IMR-90 (cell line): ENCODE measurements around the gene POC1B. TPM values are rescaled to one million over a fixed set of nuclear protein-coding genes. Genes with fewer than 3 reads are reported as not detected.
A peak's percentile ranks its signal among the peaks of the same experiment; 100 is the strongest.

ENCODE experiments used
- ATAC-seq: fragments of 200-7000 bp; cut with Tn5 transposase; 2 replicates; pipeline ENCODE4 v1.9.1; 2020; ENCODE audit warnings: low read depth, mild to moderate bottlenecking, moderate library complexity
- BruUV-seq: library from RNA; stranded (reverse); fragments of 400-500 nt; replicated peaks from 2 replicates; lab custom pipeline; 2021; lab: Mats Ljungman, UMichigan
- CTCF ChIA-PET: fragments of 300-600 bp; formaldehyde crosslinking; extraction: SDS; loops from one replicate; lab custom pipeline; 2021; ENCODE audit warnings: antibody characterized with exemption; lab: Yijun Ruan, JAX
- POLR2A ChIA-PET: fragments of 300-600 bp; sonication (Branson Sonifier 250); formaldehyde crosslinking; loops from one replicate; lab custom pipeline; 2022; ENCODE audit warnings: antibody characterized with exemption; ENCODE audit not compliant: unreplicated experiment; lab: Charles Lee
- DNase-seq: peaks from one replicate; pipeline ENCODE4 v3.0.0; 2013
- H2AFZ ChIP-seq: replicated peaks from 2 replicates; pipeline ENCODE3; 2013; ENCODE audit warnings: low read length, mild to moderate bottlenecking; ENCODE audit not compliant: poor library complexity
- H2AK5ac ChIP-seq: 2 replicates; pipeline ENCODE4 v1.6.1; 2013; ENCODE audit warnings: low read depth, low read length, inconsistent platforms
- H2AK9ac ChIP-seq: replicated peaks from 2 replicates; pipeline ENCODE3; 2013; ENCODE audit warnings: mild to moderate bottlenecking, low read depth, low read length, moderate library complexity; ENCODE audit not compliant: poor library complexity
- H2BK120ac ChIP-seq: 2 replicates; pipeline ENCODE4 v1.6.1; 2013; ENCODE audit warnings: low read depth, low read length, inconsistent platforms
- H2BK15ac ChIP-seq: 3 replicates; pipeline ENCODE4 v1.6.1; 2013; ENCODE audit warnings: low read depth, low read length, inconsistent platforms
- H2BK20ac ChIP-seq: 2 replicates; pipeline ENCODE4 v1.6.1; 2013; ENCODE audit warnings: low read depth, mild to moderate bottlenecking, inconsistent platforms, low read length, moderate library complexity
- H2BK5ac ChIP-seq: 2 replicates; pipeline ENCODE4 v1.6.1; 2013; ENCODE audit warnings: mild to moderate bottlenecking, low read depth, low read length, inconsistent platforms; ENCODE audit not compliant: poor library complexity, severe bottlenecking
- H3K14ac ChIP-seq: replicated peaks from 2 replicates; pipeline ENCODE4 v1.6.1; 2013; ENCODE audit warnings: low read depth, low read length, inconsistent platforms
- H3K18ac ChIP-seq: 2 replicates; pipeline ENCODE4 v1.6.1; 2013; ENCODE audit warnings: low read depth, low read length, control low read depth
- H3K23ac ChIP-seq: 2 replicates; pipeline ENCODE4 v1.6.1; 2013; ENCODE audit warnings: low read depth, low read length, inconsistent platforms
- H3K27ac ChIP-seq: 2 replicates; pipeline ENCODE4 v1.5.1; 2013; ENCODE audit warnings: mild to moderate bottlenecking, control low read depth, low read length; ENCODE audit not compliant: insufficient read depth
- H3K27me3 ChIP-seq: 2 replicates; pipeline ENCODE4 v1.6.1; 2013; ENCODE audit warnings: low read length; ENCODE audit not compliant: control insufficient read depth, insufficient read depth
- H3K36me3 ChIP-seq: 2 replicates; pipeline ENCODE4 v1.6.1; 2013; ENCODE audit warnings: low read length, mixed read lengths; ENCODE audit not compliant: control insufficient read depth, insufficient read depth
- H3K4ac ChIP-seq: 2 replicates; pipeline ENCODE4 v1.6.1; 2013; ENCODE audit warnings: low read depth, low read length, inconsistent platforms
- H3K4me1 ChIP-seq: 2 replicates; pipeline ENCODE4 v1.6.1; 2013; ENCODE audit warnings: low read length, mixed read lengths; ENCODE audit not compliant: control insufficient read depth, insufficient read depth
- H3K4me2 ChIP-seq: 2 replicates; pipeline ENCODE4 v1.6.1; 2013; ENCODE audit warnings: low read depth, mild to moderate bottlenecking, control low read depth, low read length, moderate library complexity
- H3K4me3 ChIP-seq: 2 replicates; pipeline ENCODE4 v1.5.1; 2013; ENCODE audit warnings: low read depth, mild to moderate bottlenecking, control low read depth, low read length, moderate library complexity; ENCODE audit not compliant: insufficient read depth
- H3K56ac ChIP-seq: 2 replicates; pipeline ENCODE4 v1.6.1; 2013; ENCODE audit warnings: low read length, inconsistent platforms; ENCODE audit not compliant: insufficient read depth; ENCODE audit errors: extremely low read depth
- H3K79me1 ChIP-seq, 2 experiments: 2 replicates each; pipeline ENCODE4 v1.6.1; 2013; ENCODE audit warnings: low read length in 2 of 2, inconsistent platforms in 1 of 2, low read depth in 1 of 2
- H3K9ac ChIP-seq: 2 replicates; pipeline ENCODE4 v1.6.1; 2013; ENCODE audit warnings: low read depth, low read length, control low read depth
- H3K9me1 ChIP-seq: 2 replicates; pipeline ENCODE4 v1.6.1; 2013; ENCODE audit warnings: low read length, inconsistent platforms; ENCODE audit not compliant: insufficient read depth
- H3K9me3 ChIP-seq: 2 replicates; pipeline ENCODE4 v1.6.1; 2013; ENCODE audit warnings: low read length; ENCODE audit not compliant: control insufficient read depth, insufficient read depth
- H4K20me1 ChIP-seq: 2 replicates; pipeline ENCODE4 v1.6.1; 2013; ENCODE audit warnings: low read length, inconsistent platforms; ENCODE audit not compliant: insufficient read depth
- H4K5ac ChIP-seq: 2 replicates; pipeline ENCODE4 v1.6.1; 2013; ENCODE audit warnings: mild to moderate bottlenecking, low read depth, low read length, control low read depth
- H4K8ac ChIP-seq, 2 experiments: 2 replicates each; pipeline ENCODE4 v1.6.1; 2013; ENCODE audit warnings: low read depth in 2 of 2, low read length in 2 of 2, control low read depth in 1 of 2, inconsistent platforms in 1 of 2
- H4K91ac ChIP-seq: 2 replicates; pipeline ENCODE4 v1.6.1; 2013; ENCODE audit warnings: low read depth, low read length, inconsistent platforms; ENCODE audit not compliant: insufficient read depth
- MAFK ChIP-seq: IDR thresholded peaks from 2 replicates; pipeline ENCODE4 v1.6.1; 2012; ENCODE audit warnings: low read depth, low read length, improper control_type of control experiment
- MAZ ChIP-seq: IDR thresholded peaks from 2 replicates; pipeline ENCODE4 v1.6.1; 2012; ENCODE audit warnings: low read depth, mild to moderate bottlenecking, low read length, improper control_type of control experiment, moderate library complexity, borderline replicate concordance
- MXI1 ChIP-seq: IDR thresholded peaks from 2 replicates; pipeline ENCODE4 v1.6.1; 2012; ENCODE audit warnings: low read depth, mild to moderate bottlenecking, low read length, moderate library complexity, borderline replicate concordance
- RAD21 ChIP-seq: IDR thresholded peaks from 2 replicates; pipeline ENCODE4 v1.6.1; 2012; ENCODE audit warnings: low read length, improper control_type of control experiment
- WGBS, 2 experiments: methylation state at CpG; one replicate each; pipeline versions ENCODE4 v1.1.5 to v1.1.7; 2013; ENCODE audit warnings: missing lambda C conversion rate in 2 of 2; ENCODE audit not compliant: insufficient read length in 1 of 2; ENCODE audit errors: extremely low coverage in 2 of 2; 5-methylcytosine and 5-hydroxymethylcytosine counted together
- dilution Hi-C: fragments of 300-500 bp; cut with HindIII; formaldehyde crosslinking; loops from one replicate; pipeline ENCODE4 v1.14.3; 2018; ENCODE audit warnings: low sequenced_read_pairs; ENCODE audit not compliant: unreplicated experiment
- in situ Hi-C: fragments of 300-500 bp; cut with MboI; formaldehyde crosslinking; loops from 3 replicates; pipeline ENCODE4 v1.14.3; 2019; ENCODE audit warnings: low sequenced_read_pairs, inconsistent platforms, mixed read lengths
- intact Hi-C: fragments of 100-400 bp; cut with micrococcal nuclease; formaldehyde crosslinking; loops from 2 replicates; pipeline ENCODE4 v1.10.0; 2022
- polyA plus RNA-seq, 3 experiments: library from polyadenylated mRNA; depleted of rRNA; stranded (reverse); fragments of >200 nt; gene quantifications; 2 replicates each; pipeline ENCODE4 v1.2.3, GENCODE V29; 2012; ENCODE audit warnings: low replicate concordance in 1 of 3
- total RNA-seq: library from RNA; depleted of rRNA; stranded (reverse); fragments of >200 nt; gene quantifications from 2 replicates; pipeline ENCODE4 v1.2.3, GENCODE V29; 2012
- TF ChIP-seq, protein P1 (sequence below): fragments of 150-350 bp; IDR thresholded peaks from 2 replicates; pipeline ENCODE4 v1.6.1; 2017; ENCODE audit warnings: mild to moderate bottlenecking, antibody characterized with exemption, low read length, low read depth

The POC1B gene
- total and polyA plus RNA-seq, 2 of the 4 experiments (the other 2 are of a cell fraction), result 5.0 to 10.4 TPM

- H4K8ac ChIP-seq, result no peak overlapping the region
- CTCF ChIA-PET, result no interaction called here
- intact Hi-C loops (no loop called here), dilution Hi-C loops (no loop called here), in situ Hi-C loops (no loop called here)
- no peak overlapping the region for H2BK120ac ChIP-seq
- peaks cover 0 to 3% of the 10 kb centered on the region in 2 experiments; a peak in 1 of 4 replicates for H3K79me1 ChIP-seq
- H3K4me1 ChIP-seq, result peaks cover 10% of the 10 kb centered on the region
- no peaks in the 10 kb centered on the region for H3K36me3 ChIP-seq
- no peak overlapping the region for H3K9ac ChIP-seq
- H3K4ac ChIP-seq, result no peak overlapping the region
- H3K9me1 ChIP-seq, result peaks cover 11% of the 10 kb centered on the region
- no peak overlapping the region for H3K23ac ChIP-seq
- no peak overlapping the region for H3K27ac ChIP-seq
- no peaks in the 10 kb centered on the region for H4K20me1 ChIP-seq
- no peak overlapping the region for H3K14ac ChIP-seq
- H2AK9ac ChIP-seq, result no peak overlapping the region
- H3K56ac ChIP-seq, result no peak overlapping the region
- no peak overlapping the region for H3K4me3 ChIP-seq
- BruUV-seq, result no TSS peak
- TF ChIP-seq MXI1 (no peak), MAZ (no peak), RAD21 (no peak), MAFK (peak; percentile 55)
- TF ChIP-seq, protein P1, sequence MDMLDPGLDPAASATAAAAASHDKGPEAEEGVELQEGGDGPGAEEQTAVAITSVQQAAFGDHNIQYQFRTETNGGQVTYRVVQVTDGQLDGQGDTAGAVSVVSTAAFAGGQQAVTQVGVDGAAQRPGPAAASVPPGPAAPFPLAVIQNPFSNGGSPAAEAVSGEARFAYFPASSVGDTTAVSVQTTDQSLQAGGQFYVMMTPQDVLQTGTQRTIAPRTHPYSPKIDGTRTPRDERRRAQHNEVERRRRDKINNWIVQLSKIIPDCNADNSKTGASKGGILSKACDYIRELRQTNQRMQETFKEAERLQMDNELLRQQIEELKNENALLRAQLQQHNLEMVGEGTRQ, result no peak
- H3K9me3 ChIP-seq, result no peaks in the 10 kb centered on the region
- no peak for DNase-seq
- no peak overlapping the region for H2BK5ac ChIP-seq
- ATAC-seq, result no peak
- H3K27me3 ChIP-seq, result no peaks in the 10 kb centered on the region
- H4K5ac ChIP-seq, result no peak overlapping the region
- no peak overlapping the region for H4K91ac ChIP-seq
- POLR2A ChIA-PET, result interaction anchor here (0.7 kb wide), 1 partner anchor 310 kb away, joined by 3 read pairs; no protein-coding TSS in a partner anchor
- no peak overlapping the region for H2BK15ac ChIP-seq
- H2AK5ac ChIP-seq, result no peak overlapping the region; the same call in 1 of the 2 replicates
- H2AFZ ChIP-seq, result no peak overlapping the region
- no peak overlapping the region for H3K18ac ChIP-seq
- no peak overlapping the region for H3K4me2 ChIP-seq
- WGBS, 2 experiments, result no CpG with 5 or more reads among the region's 5 CpGs
- no peak overlapping the region for H2BK20ac ChIP-seq
Observed at GRCh38 chr12:89379839-89380467, 145.9 kb downstream of the POC1B start.
